ENCODE results near the gene MOSPD3. TPM values are rescaled to one million over a fixed set of nuclear protein-coding genes. Genes with fewer than 3 reads are reported as not detected.

The MOSPD3 gene
- total RNA-seq, 1 experiment from 2014 or later, result 9.7 TPM

DNA sequence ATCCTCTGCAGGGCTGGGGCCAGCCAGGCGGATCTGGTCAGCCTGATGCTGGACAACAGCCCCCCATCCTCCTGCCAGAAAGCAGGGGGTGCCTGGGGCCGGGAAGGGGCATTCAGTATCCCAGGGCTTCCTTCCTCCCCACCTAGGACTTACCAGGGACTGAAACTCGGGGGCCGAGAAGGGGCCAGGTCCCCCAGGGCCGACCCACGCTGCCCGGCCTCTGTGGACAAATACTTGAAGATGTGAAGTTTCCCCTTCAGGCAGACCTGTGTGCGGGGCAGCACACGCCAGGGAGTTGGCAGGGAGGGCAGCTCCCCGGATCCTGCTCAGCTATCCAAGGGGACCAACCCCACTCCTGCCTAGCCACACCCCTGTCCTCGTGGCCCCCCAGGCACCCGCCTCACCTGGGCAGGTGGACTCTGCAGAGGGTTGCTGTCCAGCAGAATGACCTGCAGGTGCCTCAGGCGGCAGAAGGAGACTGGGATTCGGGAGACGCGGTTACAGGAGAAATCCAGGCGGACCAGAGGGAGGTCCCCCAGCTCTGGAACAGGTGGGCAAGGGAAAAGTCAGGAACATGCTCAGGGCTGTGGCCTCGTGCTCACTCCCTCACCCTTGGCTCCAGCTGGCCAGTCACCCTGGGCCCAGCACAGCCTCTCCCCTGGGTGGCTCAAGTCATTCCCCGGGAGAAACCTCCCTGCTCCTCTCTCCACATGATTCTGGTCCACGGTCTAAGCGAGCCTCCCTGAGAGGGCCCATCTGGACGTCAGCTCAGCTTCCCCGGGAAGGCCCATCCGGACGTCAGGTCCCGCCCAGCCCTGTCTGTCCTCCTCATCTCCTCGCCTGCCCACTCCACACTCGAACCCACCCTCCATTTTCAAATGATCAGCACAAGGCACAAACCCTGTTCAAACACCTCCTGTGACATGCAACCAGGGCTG is 33.8 kb upstream of the MOSPD3 start:
- Histone ChIP-seq H3K4me2 (ENCODE audit: low read depth, low read length, poor library complexity, severe bottlenecking) (no peak overlapping the region), H3K79me2 (ENCODE audit: low read length) (peaks cover 7% of the 10 kb centered on the region; the same call in 1 of the 2 replicates), H2AFZ (ENCODE audit: low read length) (no peak overlapping the region), H3K27ac (ENCODE audit: low read length) (no peak overlapping the region), H3K9me3 (ENCODE audit: low read length) (no peaks in the 10 kb centered on the region), H3K4me1 (ENCODE audit: low read length) (peaks cover 7% of the 10 kb centered on the region), H3K9ac (ENCODE audit: low read length) (no peak overlapping the region), H3K27me3 (ENCODE audit: low read length) (no peaks in the 10 kb centered on the region), H3K36me3 (ENCODE audit: insufficient read depth, low read length) (no peaks in the 10 kb centered on the region), H3K4me3 (ENCODE audit: low read length) (no peak overlapping the region), H3K9me2 (replicated peaks; ENCODE audit: insufficient read depth, low read length) (no peaks in the 10 kb centered on the region), H4K20me1 (ENCODE audit: insufficient read depth, low read depth, low read length) (no peaks in the 10 kb centered on the region)
- DNase-seq, result no peak

DNA sequence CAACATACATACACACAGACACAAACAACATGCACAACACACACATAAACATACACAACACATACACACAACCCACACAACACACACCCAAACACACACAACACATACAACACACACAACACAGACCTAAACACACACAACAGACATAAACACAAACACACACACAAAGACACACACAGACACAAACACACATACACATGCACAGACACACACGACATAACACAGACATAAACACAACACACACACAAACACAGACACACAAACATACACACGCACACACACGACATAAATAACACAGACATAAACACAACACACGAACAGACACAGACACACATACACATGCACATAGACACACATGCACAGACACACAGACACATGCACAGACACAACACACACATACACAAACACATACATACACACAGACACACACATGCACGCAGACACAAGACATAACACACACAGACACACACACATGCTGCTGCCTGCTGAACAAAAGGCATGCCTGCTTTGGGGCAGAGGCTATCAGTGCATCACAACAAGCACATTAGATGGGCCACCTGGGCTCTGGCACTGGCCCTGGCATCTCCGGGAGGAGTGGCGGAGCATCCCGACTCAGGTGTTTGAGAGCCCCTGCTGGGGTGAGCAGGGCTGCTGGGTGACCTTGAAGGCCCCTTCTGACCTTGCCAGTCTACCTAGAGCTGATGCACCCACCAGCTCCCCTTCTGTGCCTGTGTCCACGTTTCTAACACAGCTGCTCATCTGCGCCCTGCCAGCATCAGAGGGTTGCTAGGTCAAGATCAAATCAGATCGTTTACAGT is 31.7 kb upstream of the MOSPD3 start:
- no peaks in the 10 kb centered on the region for H3K9me3 ChIP-seq (ENCODE audit: low read length)
- H4K20me1 ChIP-seq (ENCODE audit: insufficient read depth, low read depth, low read length), result no peaks in the 10 kb centered on the region; the same call in 1 of the 2 replicates

DNA sequence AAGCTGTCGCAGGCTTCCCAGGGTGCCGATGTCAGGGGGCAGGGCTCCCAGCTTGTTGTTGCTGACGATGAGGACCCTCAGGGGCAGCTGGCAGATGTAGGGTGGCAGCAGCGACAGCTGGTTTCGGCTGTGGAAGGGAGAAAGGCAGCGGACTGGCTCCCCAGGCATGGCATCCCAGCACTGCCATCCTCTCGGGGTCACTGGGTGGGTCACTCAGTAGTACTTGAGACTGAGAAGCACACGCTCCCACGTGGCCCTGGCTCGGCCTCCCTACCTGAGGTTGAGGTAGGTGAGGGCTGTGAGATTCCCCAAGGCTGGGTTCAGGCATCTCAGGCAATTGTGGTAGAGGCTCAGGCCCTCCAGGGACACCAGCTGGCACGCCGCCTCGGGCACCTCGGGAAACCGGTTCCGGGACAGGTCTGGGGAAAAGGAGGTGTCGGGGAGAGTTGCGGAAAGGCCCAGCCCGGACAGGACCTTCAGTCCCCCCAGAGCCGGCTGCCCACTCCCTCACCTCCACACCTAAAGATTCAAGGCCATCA is 30.2 kb upstream of the MOSPD3 start:
- Histone ChIP-seq H3K9me3 (ENCODE audit: low read length) (no peaks in the 10 kb centered on the region), H3K9me2 (replicated peaks; ENCODE audit: insufficient read depth, low read length) (no peaks in the 10 kb centered on the region), H3K4me2 (ENCODE audit: low read depth, low read length, poor library complexity, severe bottlenecking) (no peak overlapping the region), H3K4me1 (ENCODE audit: low read length) (peaks cover 31% of the 10 kb centered on the region), H3K4me3 (ENCODE audit: low read length) (no peak overlapping the region), H4K20me1 (ENCODE audit: insufficient read depth, low read depth, low read length) (no peaks in the 10 kb centered on the region; the same call in 1 of the 2 replicates), H3K27me3 (ENCODE audit: low read length) (no peaks in the 10 kb centered on the region), H2AFZ (ENCODE audit: low read length) (no peak overlapping the region), H3K27ac (ENCODE audit: low read length) (no peak overlapping the region), H3K9ac (ENCODE audit: low read length) (no peak overlapping the region), H3K36me3 (ENCODE audit: insufficient read depth, low read length) (no peaks in the 10 kb centered on the region), H3K79me2 (ENCODE audit: low read length) (peaks cover 21% of the 10 kb centered on the region)
- no peak for DNase-seq

More for the DNA sequence above, 31.7 kb upstream of the MOSPD3 start:
- no peaks in the 10 kb centered on the region for H3K36me3 ChIP-seq (ENCODE audit: insufficient read depth, low read length)
- no peak overlapping the region for H3K4me3 ChIP-seq (ENCODE audit: low read length)
- H3K4me1 ChIP-seq (ENCODE audit: low read length), result peaks cover 27% of the 10 kb centered on the region
- H3K9me2 ChIP-seq (replicated peaks; ENCODE audit: insufficient read depth, low read length), result no peaks in the 10 kb centered on the region
- H2AFZ ChIP-seq (ENCODE audit: low read length), result no peak overlapping the region
- no peak for DNase-seq
- peaks cover 21% of the 10 kb centered on the region for H3K79me2 ChIP-seq (ENCODE audit: low read length)
- H3K4me2 ChIP-seq (ENCODE audit: low read depth, low read length, poor library complexity, severe bottlenecking), result no peak overlapping the region
- H3K27ac ChIP-seq (ENCODE audit: low read length), result no peak overlapping the region
- H3K27me3 ChIP-seq (ENCODE audit: low read length), result no peaks in the 10 kb centered on the region
- H3K9ac ChIP-seq (ENCODE audit: low read length), result no peak overlapping the region

DNA sequence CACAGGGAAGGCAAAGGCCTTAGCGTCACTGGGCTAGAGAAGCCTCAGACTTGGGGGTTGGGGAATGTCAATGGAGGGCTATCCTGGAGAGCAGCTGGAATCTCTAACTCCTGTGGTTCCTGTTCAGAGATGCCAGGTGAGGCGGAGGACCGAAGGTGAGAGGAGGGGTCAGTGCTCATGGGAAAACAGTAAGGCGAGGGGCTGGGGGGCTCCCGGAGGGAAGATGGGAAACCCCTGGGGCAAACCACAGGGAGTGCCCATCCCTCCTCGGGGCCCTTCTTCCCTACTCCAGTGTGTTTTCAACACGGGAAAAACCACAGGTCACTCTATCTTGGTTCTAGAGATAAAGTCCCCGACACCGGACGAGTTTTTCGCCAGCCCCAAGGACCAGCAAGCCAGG is 29.7 kb upstream of the MOSPD3 start:
- Histone ChIP-seq H4K20me1 (ENCODE audit: insufficient read depth, low read depth, low read length) (no peaks in the 10 kb centered on the region; the same call in 1 of the 2 replicates), H3K9me3 (ENCODE audit: low read length) (no peaks in the 10 kb centered on the region), H3K9me2 (replicated peaks; ENCODE audit: insufficient read depth, low read length) (no peaks in the 10 kb centered on the region), H3K27me3 (ENCODE audit: low read length) (no peaks in the 10 kb centered on the region), H3K4me1 (ENCODE audit: low read length) (peaks cover 32% of the 10 kb centered on the region), H3K4me2 (ENCODE audit: low read depth, low read length, poor library complexity, severe bottlenecking) (no peak overlapping the region), H2AFZ (ENCODE audit: low read length) (no peak overlapping the region), H3K36me3 (ENCODE audit: insufficient read depth, low read length) (no peaks in the 10 kb centered on the region), H3K4me3 (ENCODE audit: low read length) (no peak overlapping the region), H3K9ac (ENCODE audit: low read length) (peak overlapping the region; percentile 97; the same call in 1 of the 2 replicates), H3K27ac (ENCODE audit: low read length) (0 out of 2 replicates have a peak overlapping the region, but pooled peaks have one; percentile 89), H3K79me2 (ENCODE audit: low read length) (peaks cover 21% of the 10 kb centered on the region)
- DNase-seq, result no peak

DNA sequence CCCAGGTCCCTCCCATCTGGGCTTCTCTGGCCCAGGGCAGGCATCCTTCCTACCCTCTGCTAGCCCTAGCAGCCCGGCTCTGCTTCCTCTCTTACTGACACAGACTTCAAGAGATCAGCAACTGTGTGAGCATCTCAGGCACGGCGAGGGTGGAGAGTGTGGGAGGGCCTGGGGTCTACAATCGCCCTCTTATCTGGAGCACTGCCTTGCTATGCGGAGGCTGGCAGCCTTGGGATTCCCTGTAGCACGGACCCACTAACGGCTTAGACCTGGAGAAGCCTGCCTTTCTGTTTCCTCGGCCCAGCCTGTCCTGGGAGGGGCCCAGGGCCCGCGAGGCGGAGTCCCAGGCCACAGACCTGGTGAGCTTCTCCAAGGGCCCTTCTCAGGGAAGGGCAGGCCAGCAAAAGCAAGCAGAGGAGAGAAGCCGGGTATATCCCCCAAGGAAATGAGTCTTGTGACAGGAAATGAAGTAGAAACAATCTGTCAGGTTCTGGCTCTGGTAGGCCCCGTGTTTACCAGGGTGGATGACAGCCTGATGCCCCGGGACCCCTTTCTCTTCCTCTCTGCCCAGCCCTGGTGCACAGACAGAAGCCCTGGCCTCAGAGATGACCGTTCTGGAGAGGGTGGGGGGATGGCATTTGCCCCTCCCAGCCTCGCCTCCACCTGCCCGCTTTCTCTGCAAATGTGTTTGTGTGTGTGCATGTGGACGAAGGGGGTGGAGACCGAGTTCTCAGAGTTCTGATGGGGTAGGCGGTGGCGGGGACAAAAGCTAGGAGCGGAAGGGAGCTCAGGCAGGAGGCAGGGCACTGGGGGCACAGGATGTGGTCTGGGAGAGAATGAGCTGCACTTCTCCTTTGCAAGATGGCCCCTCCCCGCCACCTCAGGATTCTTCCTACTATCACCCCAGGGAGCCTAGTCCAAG is 28.9 kb upstream of the MOSPD3 start:
- Histone ChIP-seq H3K27me3 (ENCODE audit: low read length) (no peaks in the 10 kb centered on the region), H3K4me3 (ENCODE audit: low read length) (peak overlapping the region; percentile 95), H3K4me2 (ENCODE audit: low read depth, low read length, poor library complexity, severe bottlenecking) (peak overlapping the region; percentile 97), H2AFZ (ENCODE audit: low read length) (peak overlapping the region; percentile 2; the same call in 1 of the 2 replicates), H3K9ac (ENCODE audit: low read length) (peak overlapping the region; percentile 97), H4K20me1 (ENCODE audit: insufficient read depth, low read depth, low read length) (no peaks in the 10 kb centered on the region; the same call in 1 of the 2 replicates), H3K27ac (ENCODE audit: low read length) (peak overlapping the region; percentile 89), H3K9me3 (ENCODE audit: low read length) (no peaks in the 10 kb centered on the region), H3K36me3 (ENCODE audit: insufficient read depth, low read length) (no peaks in the 10 kb centered on the region), H3K9me2 (replicated peaks; ENCODE audit: insufficient read depth, low read length) (no peaks in the 10 kb centered on the region), H3K79me2 (ENCODE audit: low read length) (peaks cover 21% of the 10 kb centered on the region), H3K4me1 (ENCODE audit: low read length) (peaks cover 32% of the 10 kb centered on the region)
- peak; percentile 78 for DNase-seq

DNA sequence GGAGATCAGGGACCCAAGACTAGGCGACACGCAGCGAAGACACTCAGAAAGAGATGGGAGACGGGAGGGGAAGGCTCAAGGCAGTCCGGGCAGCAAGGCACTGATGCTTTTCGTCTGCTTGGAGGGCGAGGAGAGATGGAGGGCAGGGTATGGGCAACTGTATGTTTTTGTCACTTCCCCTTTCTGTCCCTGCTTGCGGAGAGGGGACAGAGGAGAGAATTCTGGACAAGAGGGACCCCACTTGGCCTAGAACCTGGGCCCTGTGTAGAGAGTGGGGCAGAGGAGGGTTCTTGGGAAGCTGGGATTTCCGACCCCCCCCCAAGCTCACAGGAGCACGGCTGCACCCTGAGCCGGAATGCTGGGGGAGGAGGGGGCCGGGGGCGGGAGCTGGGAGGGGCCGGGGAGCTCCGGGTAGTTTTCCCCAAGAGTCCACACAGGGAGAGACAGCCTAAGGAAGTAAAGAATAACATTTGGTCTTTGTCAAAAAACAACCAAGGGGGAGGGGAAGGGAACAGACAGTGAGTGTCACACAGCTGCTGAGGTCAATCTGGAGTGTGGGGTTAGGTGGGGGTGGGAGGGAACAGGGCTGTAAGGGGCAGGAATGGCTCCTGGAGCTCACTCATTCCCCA is 28.2 kb upstream of the MOSPD3 start:
- Histone ChIP-seq H3K9me3 (ENCODE audit: low read length) (no peaks in the 10 kb centered on the region), H3K4me1 (ENCODE audit: low read length) (peaks cover 32% of the 10 kb centered on the region), H3K79me2 (ENCODE audit: low read length) (peaks cover 21% of the 10 kb centered on the region), H3K4me2 (ENCODE audit: low read depth, low read length, poor library complexity, severe bottlenecking) (peak overlapping the region; percentile 97), H3K9me2 (replicated peaks; ENCODE audit: insufficient read depth, low read length) (no peaks in the 10 kb centered on the region), H3K36me3 (ENCODE audit: insufficient read depth, low read length) (no peaks in the 10 kb centered on the region), H3K27ac (ENCODE audit: low read length) (peak overlapping the region; percentile 89), H2AFZ (ENCODE audit: low read length) (peak overlapping the region; percentile 2; the same call in 1 of the 2 replicates), H3K4me3 (ENCODE audit: low read length) (peak overlapping the region; percentile 95), H4K20me1 (ENCODE audit: insufficient read depth, low read depth, low read length) (no peaks in the 10 kb centered on the region; the same call in 1 of the 2 replicates), H3K9ac (ENCODE audit: low read length) (peak overlapping the region; percentile 97), H3K27me3 (ENCODE audit: low read length) (no peaks in the 10 kb centered on the region)
- peak; percentile 71 for DNase-seq
